GM13976 (cell line): ENCODE data around the gene HDGFL2.

Experiments used
- DNase-seq: peaks from one replicate; pipeline ENCODE4 v3.0.0; 2012; ENCODE audit warnings: low spot score
- in situ Hi-C: fragments of 300-500 bp; cut with MboI; formaldehyde crosslinking; loops from one replicate; pipeline ENCODE4 v1.12.0; 2022; ENCODE audit warnings: low sequenced_read_pairs, mixed read lengths, inconsistent platforms; ENCODE audit not compliant: unreplicated experiment
- TF ChIP-seq, protein P1 (sequence below): IDR thresholded peaks from 2 replicates; pipeline ENCODE4 v1.5.1; 2012; ENCODE audit warnings: borderline replicate concordance, mild to moderate bottlenecking; ENCODE audit not compliant: insufficient read depth; ENCODE audit errors: extremely low read depth, missing control alignments, control extremely low read depth

HDGFL2 gene

GRCh38 chr19:4499318-4499717 lies 27.2 kb downstream of the HDGFL2 start:
- in situ Hi-C loops: no loop called here
- DNase-seq: no peak

GRCh38 chr19:4499855-4500254 lies 27.8 kb downstream of the HDGFL2 start:
- in situ Hi-C loops: no loop called here
- DNase-seq: no peak
- TF ChIP-seq, protein P1, sequence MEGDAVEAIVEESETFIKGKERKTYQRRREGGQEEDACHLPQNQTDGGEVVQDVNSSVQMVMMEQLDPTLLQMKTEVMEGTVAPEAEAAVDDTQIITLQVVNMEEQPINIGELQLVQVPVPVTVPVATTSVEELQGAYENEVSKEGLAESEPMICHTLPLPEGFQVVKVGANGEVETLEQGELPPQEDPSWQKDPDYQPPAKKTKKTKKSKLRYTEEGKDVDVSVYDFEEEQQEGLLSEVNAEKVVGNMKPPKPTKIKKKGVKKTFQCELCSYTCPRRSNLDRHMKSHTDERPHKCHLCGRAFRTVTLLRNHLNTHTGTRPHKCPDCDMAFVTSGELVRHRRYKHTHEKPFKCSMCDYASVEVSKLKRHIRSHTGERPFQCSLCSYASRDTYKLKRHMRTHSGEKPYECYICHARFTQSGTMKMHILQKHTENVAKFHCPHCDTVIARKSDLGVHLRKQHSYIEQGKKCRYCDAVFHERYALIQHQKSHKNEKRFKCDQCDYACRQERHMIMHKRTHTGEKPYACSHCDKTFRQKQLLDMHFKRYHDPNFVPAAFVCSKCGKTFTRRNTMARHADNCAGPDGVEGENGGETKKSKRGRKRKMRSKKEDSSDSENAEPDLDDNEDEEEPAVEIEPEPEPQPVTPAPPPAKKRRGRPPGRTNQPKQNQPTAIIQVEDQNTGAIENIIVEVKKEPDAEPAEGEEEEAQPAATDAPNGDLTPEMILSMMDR: no peak

More at GRCh38 chr19:4499318-4499717, 27.2 kb downstream of the HDGFL2 start:
- TF ChIP-seq, protein P1: no peak

- TF ChIP-seq, protein P1: no peak
Observed at GRCh38 chr19:4500841-4501591, 28.9 kb downstream of the HDGFL2 start.

GRCh38 chr19:4501691-4502090 lies 29.6 kb downstream of the HDGFL2 start:
- DNase-seq: no peak
- in situ Hi-C loops: no loop called here
- TF ChIP-seq, protein P1: no peak

More at GRCh38 chr19:4500841-4501591, 28.9 kb downstream of the HDGFL2 start:
- no peak for DNase-seq
- in situ Hi-C loops: no loop called here

DNA sequence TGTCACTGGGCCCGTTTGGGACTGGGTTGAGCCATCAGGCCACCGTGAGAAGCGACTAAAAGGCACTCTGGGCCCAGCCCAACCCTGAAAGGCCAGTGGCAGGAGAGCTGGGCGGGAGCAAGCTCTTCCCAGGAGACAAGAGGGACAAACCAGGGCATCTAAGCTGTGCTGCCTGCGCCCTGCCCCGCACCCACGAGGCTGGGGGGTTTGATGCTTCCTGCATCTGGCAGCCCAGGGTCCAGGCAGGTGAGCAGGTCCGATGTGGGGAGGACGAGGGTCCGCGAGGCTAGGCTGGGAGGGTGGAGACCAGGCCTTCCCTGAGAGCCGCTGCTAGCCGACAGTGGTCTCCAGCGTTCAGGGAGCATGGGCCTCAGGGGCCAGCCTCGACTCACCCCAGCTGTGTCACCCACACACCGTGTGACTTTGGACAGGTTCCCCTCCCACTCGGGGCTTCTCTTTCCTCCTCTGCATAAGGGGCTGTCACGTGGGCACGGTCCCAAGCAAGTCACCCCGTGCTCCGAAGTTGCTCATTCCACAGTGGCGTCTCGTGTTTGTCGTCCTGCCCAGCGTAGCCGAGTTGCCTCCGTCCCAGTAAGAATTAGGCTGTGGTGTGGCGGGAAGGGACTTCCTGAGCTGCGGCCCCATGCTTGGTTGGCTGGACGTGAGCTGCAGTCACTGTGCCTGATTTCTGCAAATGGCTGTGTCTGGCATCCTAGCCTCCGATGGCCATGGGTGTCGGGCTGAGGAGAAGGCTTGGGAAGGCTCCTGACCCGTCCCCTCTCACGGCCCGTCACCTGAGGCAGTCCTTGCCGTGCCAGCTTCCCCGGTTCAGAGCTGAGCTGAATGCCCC lies 30.4 kb downstream of the HDGFL2 start:
- TF ChIP-seq, protein P1: no peak
- in situ Hi-C loops: no loop called here
- DNase-seq: no peak

DNA sequence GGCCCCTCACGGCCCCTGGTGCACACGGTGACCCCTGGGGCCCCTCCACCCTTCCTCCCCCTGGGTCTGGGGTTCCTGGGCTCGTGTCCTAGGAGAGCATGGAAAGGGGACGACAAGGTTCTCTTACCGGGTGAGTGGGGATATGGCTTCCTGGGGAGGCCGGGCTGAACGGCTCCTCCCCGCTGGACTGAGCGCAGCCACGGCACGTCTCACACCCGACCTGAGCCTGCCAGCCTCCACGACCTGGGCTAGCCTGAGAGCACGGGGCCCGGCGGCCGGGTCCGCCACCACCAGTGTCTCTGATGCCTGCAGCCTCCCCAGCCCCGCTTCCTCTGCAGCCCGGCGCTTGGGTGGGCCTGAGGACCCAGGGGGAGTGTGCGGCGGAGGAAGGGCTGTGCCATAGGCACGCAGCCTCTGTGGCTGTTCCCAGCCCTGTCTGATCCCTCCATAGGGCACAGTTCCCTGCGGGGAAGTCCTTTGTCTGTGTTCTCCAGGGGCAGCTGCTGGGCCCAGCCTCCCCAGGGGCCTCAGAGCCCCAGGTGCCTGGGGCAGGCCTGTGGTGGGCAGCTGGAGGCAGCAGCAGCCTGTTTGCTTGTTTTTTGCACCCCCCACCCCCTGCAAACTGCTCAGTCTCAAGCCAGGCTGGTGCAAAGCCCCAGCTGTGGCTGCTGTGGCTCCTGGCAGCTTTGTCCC lies 31.2 kb downstream of the HDGFL2 start:
- TF ChIP-seq, protein P1: no peak
- in situ Hi-C loops: no loop called here
- DNase-seq: no peak
